ENCODE results near the gene VENTX.

- no peak for TF ChIP-seq CTCF (IDR thresholded peaks at IDR 0.05)
- TF ChIP-seq POLR2A (IDR thresholded peaks at IDR 0.05): no peak
Measured at GRCh38 chr10:133218891-133219290, 18.8 kb upstream of the VENTX start.
